Trophoblast cell (in vitro differentiated cells and primary cell): ENCODE measurements around the gene TBC1D8.

Source experiments
- DNase-seq, 2 donors: peaks; one replicate each; pipeline ENCODE4 v3.0.0-alpha.2; 2016
- H2AFZ ChIP-seq: 2 replicates; pipeline ENCODE4 v1.6.1; 2013; ENCODE audit warnings: low read length, moderate library complexity, mild to moderate bottlenecking; ENCODE audit not compliant: insufficient read depth, poor library complexity
- H2AK5ac ChIP-seq: 2 replicates; pipeline ENCODE4 v1.6.1; 2013; ENCODE audit warnings: mild to moderate bottlenecking, low read length
- H2BK120ac ChIP-seq: 2 replicates; pipeline ENCODE4 v1.6.1; 2013; ENCODE audit warnings: low read length, mild to moderate bottlenecking, moderate library complexity; ENCODE audit not compliant: insufficient read depth, poor library complexity
- H2BK12ac ChIP-seq: 2 replicates; pipeline ENCODE4 v1.6.1; 2013; ENCODE audit warnings: mild to moderate bottlenecking, low read length, moderate library complexity
- H2BK5ac ChIP-seq: 2 replicates; pipeline ENCODE4 v1.6.1; 2013; ENCODE audit warnings: low read length, low read depth, moderate library complexity, mild to moderate bottlenecking; ENCODE audit not compliant: poor library complexity
- H3K14ac ChIP-seq: 2 replicates; pipeline ENCODE4 v1.6.1; 2013; ENCODE audit warnings: mild to moderate bottlenecking, low read length
- H3K18ac ChIP-seq: 2 replicates; pipeline ENCODE4 v1.6.1; 2013; ENCODE audit warnings: mild to moderate bottlenecking, low read length
- H3K23ac ChIP-seq: 2 replicates; pipeline ENCODE4 v1.6.1; 2013; ENCODE audit warnings: low read length
- H3K27ac ChIP-seq: 2 replicates; pipeline ENCODE4 v1.5.1; 2013; ENCODE audit warnings: low read depth, mild to moderate bottlenecking, inconsistent platforms, low read length, moderate library complexity
- H3K27me3 ChIP-seq: 2 replicates; pipeline ENCODE4 v1.6.1; 2013; ENCODE audit warnings: inconsistent platforms, mild to moderate bottlenecking, low read length, moderate library complexity; ENCODE audit not compliant: insufficient read depth
- H3K36me3 ChIP-seq, 2 experiments: 1 replicate in 1 of 2; 2 replicates in 1 of 2; pipeline ENCODE4 v1.6.1; 2013; ENCODE audit warnings: low read length in 2 of 2, mild to moderate bottlenecking in 2 of 2, moderate library complexity in 1 of 2; ENCODE audit not compliant: insufficient read depth in 2 of 2, control insufficient read depth in 1 of 2
- H3K4ac ChIP-seq: 2 replicates; pipeline ENCODE4 v1.6.1; 2013; ENCODE audit warnings: low read depth, mild to moderate bottlenecking, low read length, moderate library complexity
- H3K4me1 ChIP-seq, 2 experiments: 1 replicate in 1 of 2; 2 replicates in 1 of 2; pipeline ENCODE4 v1.6.1; 2013; ENCODE audit warnings: low read length in 2 of 2, mild to moderate bottlenecking in 2 of 2, moderate library complexity in 1 of 2; ENCODE audit not compliant: insufficient read depth in 2 of 2, control insufficient read depth in 1 of 2
- H3K4me2 ChIP-seq: 2 replicates; pipeline ENCODE4 v1.6.1; 2013; ENCODE audit warnings: inconsistent platforms, mild to moderate bottlenecking, low read length, moderate library complexity
- H3K4me3 ChIP-seq: 2 replicates; pipeline ENCODE4 v1.5.1; 2013; ENCODE audit warnings: mild to moderate bottlenecking, low read depth, low read length, inconsistent platforms
- H3K79me1 ChIP-seq: one replicate; pipeline ENCODE4 v1.6.1; 2013; ENCODE audit warnings: low read length
- H3K79me2 ChIP-seq: 2 replicates; pipeline ENCODE4 v1.6.1; 2013; ENCODE audit warnings: low read length, mild to moderate bottlenecking; ENCODE audit not compliant: control insufficient read depth, insufficient read depth, poor library complexity
- H3K9ac ChIP-seq: 2 replicates; pipeline ENCODE4 v1.6.1; 2013; ENCODE audit warnings: mild to moderate bottlenecking, low read length
- H3K9me3 ChIP-seq: 2 replicates; pipeline ENCODE4 v1.6.1; 2013; ENCODE audit warnings: low read depth, mild to moderate bottlenecking, control low read depth, inconsistent platforms, low read length; ENCODE audit not compliant: insufficient read depth
- H4K12ac ChIP-seq: 2 replicates; pipeline ENCODE4 v1.6.1; 2013; ENCODE audit warnings: low read depth, mild to moderate bottlenecking, low read length, moderate library complexity
- H4K8ac ChIP-seq: 2 replicates; pipeline ENCODE4 v1.6.1; 2013; ENCODE audit warnings: low read depth, mild to moderate bottlenecking, low read length, moderate library complexity
- H4K91ac ChIP-seq: one replicate; pipeline ENCODE4 v1.6.1; 2013; ENCODE audit warnings: low read depth, mild to moderate bottlenecking, low read length, moderate library complexity
- WGBS: extraction: QIAGEN DNeasy Blood & Tissue Kit; methylation state at CpG from one replicate; pipeline ENCODE4 v1.1.7; 2013; ENCODE audit warnings: missing lambda C conversion rate; ENCODE audit not compliant: insufficient read length, insufficient coverage; ENCODE audit errors: extremely low coverage; 5-methylcytosine and 5-hydroxymethylcytosine counted together

Gene TBC1D8

GRCh38 chr2:100978582-100979191, 172.5 kb downstream of the TBC1D8 start:
- Histone ChIP-seq H2BK12ac (peak overlapping the region; percentile 76), H3K79me2 (peaks cover 2% of the 10 kb centered on the region), H3K36me3 (no peaks in the 10 kb centered on the region), H3K18ac (no peak overlapping the region), H3K9me3 (no peaks in the 10 kb centered on the region), H2AFZ (no peak overlapping the region), H3K27me3 (no peaks in the 10 kb centered on the region), H3K4ac (peak overlapping the region; percentile 29), H3K4me1 (peaks cover 44 to 47% of the 10 kb centered on the region in 2 experiments), H3K14ac (no peak overlapping the region), H4K8ac (no peak overlapping the region), H3K27ac (no peak overlapping the region), H3K4me3 (no peak overlapping the region), H4K12ac (no peak overlapping the region), H2BK5ac (peak overlapping the region; percentile 36), H3K4me2 (no peak overlapping the region), H3K79me1 (peaks cover 39% of the 10 kb centered on the region), H3K23ac (no peak overlapping the region), H2BK120ac (peak overlapping the region; percentile 23), H4K91ac (peak overlapping the region; percentile 66), H2AK5ac (peak overlapping the region; percentile 20), H3K9ac (no peak overlapping the region)
- no CpG with 5 or more reads among the region's 16 CpGs for WGBS
- DNase-seq = no peak

DNA sequence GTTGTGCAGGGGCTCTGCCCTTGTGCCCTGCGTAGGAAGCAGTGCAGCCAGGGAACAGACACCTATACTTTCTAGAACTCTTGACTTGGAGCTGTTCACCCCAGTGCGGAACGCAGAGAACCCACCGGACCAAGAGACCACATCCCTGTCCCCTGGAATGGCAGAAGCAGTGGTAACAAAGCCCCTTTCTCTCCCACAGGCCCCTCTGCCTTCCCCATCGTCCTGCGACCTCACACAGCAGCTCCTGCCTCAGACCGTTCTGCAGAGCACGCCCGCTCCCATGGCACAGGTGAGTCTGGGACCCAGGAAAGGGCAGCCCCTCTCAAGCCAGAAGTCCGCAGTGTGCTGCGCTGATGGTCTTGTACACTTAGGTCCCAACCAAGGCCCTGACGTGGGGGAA, 173.7 kb downstream of the TBC1D8 start:
- WGBS = no CpG with 5 or more reads among the region's 12 CpGs
- Histone ChIP-seq H2AK5ac (peak overlapping the region; percentile 57), H3K9ac (no peak overlapping the region), H3K9me3 (no peaks in the 10 kb centered on the region), H4K12ac (no peak overlapping the region), H4K8ac (peak overlapping the region; percentile 41), H3K4me2 (peak overlapping the region; percentile 52), H3K4me1 (peaks cover 40 to 41% of the 10 kb centered on the region in 2 experiments), H2AFZ (no peak overlapping the region), H3K27ac (peak overlapping the region; percentile 87), H3K14ac (peak overlapping the region; percentile 67), H2BK12ac (peak overlapping the region; percentile 92), H3K4ac (peak overlapping the region; percentile 37), H3K36me3 (no peaks in the 10 kb centered on the region), H4K91ac (peak overlapping the region; percentile 88), H3K4me3 (no peak overlapping the region), H2BK120ac (peak overlapping the region; percentile 65), H3K18ac (peak overlapping the region; percentile 64), H3K23ac (no peak overlapping the region), H3K79me1 (peaks cover 31% of the 10 kb centered on the region), H2BK5ac (peak overlapping the region; percentile 42), H3K27me3 (no peaks in the 10 kb centered on the region), H3K79me2 (peaks cover 2% of the 10 kb centered on the region)
- no peak for DNase-seq

DNA sequence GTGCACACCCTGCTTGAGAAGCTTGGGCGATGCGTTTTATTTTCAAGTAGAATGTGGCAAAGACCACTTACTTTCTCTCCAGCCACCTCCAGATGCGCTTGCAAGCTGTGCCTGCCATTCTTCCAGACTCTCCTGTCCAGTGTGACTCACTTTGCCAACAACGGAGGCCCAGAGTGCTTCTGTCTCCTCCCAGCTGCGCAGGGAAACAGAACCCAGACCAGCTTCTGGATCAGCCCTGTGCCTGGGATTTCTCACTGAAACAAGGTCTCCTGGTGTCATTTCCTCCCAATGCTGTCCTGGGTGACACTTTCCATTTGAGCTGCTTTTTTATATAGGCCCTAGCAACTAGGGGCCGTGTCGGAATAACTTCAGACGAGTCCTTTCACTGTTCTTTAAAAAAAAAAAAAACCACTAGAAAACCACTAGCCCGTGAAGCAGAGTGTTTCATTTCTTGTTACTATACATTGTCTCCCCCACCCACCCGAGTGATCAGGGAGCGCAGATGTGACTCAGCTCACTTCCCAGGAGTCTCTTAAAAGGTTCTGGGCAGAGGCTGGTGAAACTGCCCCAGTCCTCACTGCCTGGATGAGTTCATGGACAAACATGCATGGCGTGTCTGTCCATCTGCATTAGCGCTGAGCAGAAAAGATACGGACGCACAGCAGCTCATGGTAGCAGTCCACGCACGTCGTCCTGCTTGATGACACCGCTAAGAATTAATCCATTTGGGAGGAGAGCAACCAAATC, 174.4 kb downstream of the TBC1D8 start:
- H3K79me2 ChIP-seq = peaks cover under 1% of the 10 kb centered on the region
- H3K27ac ChIP-seq = peak overlapping the region; percentile 87
- H2BK12ac ChIP-seq = peak overlapping the region; percentile 92
- no peak overlapping the region for H3K4me3 ChIP-seq
- WGBS = no CpG with 5 or more reads among the region's 19 CpGs
- H3K9ac ChIP-seq = no peak overlapping the region
- peak overlapping the region; percentile 52 for H3K4me2 ChIP-seq
- H4K12ac ChIP-seq = no peak overlapping the region
- H2AFZ ChIP-seq = no peak overlapping the region
- peak overlapping the region; percentile 65 for H2BK120ac ChIP-seq
- no peaks in the 10 kb centered on the region for H3K36me3 ChIP-seq
- H3K9me3 ChIP-seq = no peaks in the 10 kb centered on the region
- H2BK5ac ChIP-seq = peak overlapping the region; percentile 42
- peak overlapping the region; percentile 88 for H4K91ac ChIP-seq
- H3K18ac ChIP-seq = peak overlapping the region; percentile 57
- H3K4ac ChIP-seq = no peak overlapping the region
- peak overlapping the region; percentile 67 for H3K14ac ChIP-seq
- H3K23ac ChIP-seq = no peak overlapping the region
- no peaks in the 10 kb centered on the region for H3K27me3 ChIP-seq
- no peak for DNase-seq
- H3K79me1 ChIP-seq = peaks cover 25% of the 10 kb centered on the region
- no peak overlapping the region for H2AK5ac ChIP-seq
- H4K8ac ChIP-seq = peak overlapping the region; percentile 10
- H3K4me1 ChIP-seq = peaks cover 33 to 34% of the 10 kb centered on the region in 2 experiments

DNA sequence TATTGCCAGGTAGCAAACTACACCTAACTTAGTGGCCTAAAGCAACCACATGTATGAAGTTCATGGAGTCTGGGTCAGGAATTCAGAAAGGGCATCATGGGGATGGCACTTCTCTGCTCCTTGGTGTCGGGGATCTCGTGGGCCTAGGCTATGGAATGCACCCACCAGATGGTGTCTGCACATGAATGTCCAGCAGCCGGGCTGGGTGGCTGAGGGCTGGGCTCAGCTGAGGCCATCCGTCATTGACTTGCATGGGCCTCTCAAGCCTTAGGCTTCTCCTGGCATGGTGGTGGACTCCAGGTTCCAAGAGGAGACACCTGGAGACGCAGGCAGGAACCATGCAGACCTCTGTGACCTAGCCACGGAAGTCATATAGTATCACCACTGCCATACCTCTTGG, 175.1 kb downstream of the TBC1D8 start:
- peak overlapping the region; percentile 7 for H3K4ac ChIP-seq
- no peak overlapping the region for H4K12ac ChIP-seq
- H2BK12ac ChIP-seq = peak overlapping the region; percentile 61
- H3K23ac ChIP-seq = no peak overlapping the region
- H2BK5ac ChIP-seq = peak overlapping the region; percentile 14
- peak overlapping the region; percentile 79 for H4K91ac ChIP-seq
- H3K18ac ChIP-seq = peak overlapping the region; percentile 57
- no CpG with 5 or more reads among the region's 6 CpGs for WGBS
- H3K9me3 ChIP-seq = no peaks in the 10 kb centered on the region
- no peak overlapping the region for H2AK5ac ChIP-seq
- no peaks in the 10 kb centered on the region for H3K79me2 ChIP-seq
- H2BK120ac ChIP-seq = peak overlapping the region; percentile 72
- H3K14ac ChIP-seq = no peak overlapping the region
- H3K4me3 ChIP-seq = no peak overlapping the region
- H3K9ac ChIP-seq = no peak overlapping the region
- H3K4me2 ChIP-seq = peak overlapping the region; percentile 11
- no peaks in the 10 kb centered on the region for H3K36me3 ChIP-seq
- no peak overlapping the region for H2AFZ ChIP-seq
- no peaks in the 10 kb centered on the region for H3K27me3 ChIP-seq
- no peak for DNase-seq
- peaks cover 27% of the 10 kb centered on the region in 2 experiments for H3K4me1 ChIP-seq
- peaks cover 20% of the 10 kb centered on the region for H3K79me1 ChIP-seq
- H3K27ac ChIP-seq = peak overlapping the region; percentile 76
- H4K8ac ChIP-seq = peak overlapping the region; percentile 10
